ENCODE data around the gene ARHGEF2.
A peak's percentile ranks its signal among the peaks of the same experiment; 100 is the strongest.

ARHGEF2 gene

DNA sequence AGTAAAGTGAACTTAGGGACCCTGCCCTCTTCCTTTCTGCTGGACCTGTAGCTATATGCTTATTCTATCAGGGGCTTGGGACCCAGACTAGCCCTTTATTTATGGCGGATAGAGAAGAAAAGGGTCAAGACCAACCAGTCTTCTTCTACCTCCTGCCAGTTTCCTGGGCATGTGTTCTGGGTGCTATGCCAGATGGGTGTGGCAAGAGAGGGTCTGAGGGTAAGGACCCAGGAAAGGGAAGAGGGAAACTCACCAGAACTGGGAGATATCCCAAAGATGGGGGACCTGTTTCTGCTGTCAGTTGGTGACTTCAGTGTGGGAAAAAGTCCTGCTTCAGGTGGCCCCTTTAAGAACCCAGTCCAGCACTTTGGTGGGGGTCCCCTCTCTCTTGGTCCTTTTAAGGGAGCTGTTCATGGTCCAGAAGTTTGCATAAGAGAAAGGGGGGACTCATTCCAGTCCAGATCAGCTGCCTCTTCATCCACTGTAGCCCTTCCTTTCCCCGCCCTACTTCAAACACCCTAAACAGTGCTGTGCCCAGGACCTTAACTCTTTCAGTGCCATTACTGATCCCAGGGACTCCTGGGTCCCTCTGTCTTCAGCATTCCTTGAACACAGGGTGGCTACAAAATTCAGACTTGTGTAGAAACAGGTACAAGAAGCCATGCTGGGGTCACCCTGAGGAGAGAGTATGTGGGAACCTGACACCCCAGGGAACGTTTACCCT lies 24.0 kb upstream of the ARHGEF2 start:
- DNase-seq (ENCODE audit: low spot score) = no peak
- TF ChIP-seq CTCF (IDR thresholded peaks at IDR 0.05; ENCODE audit: extremely low read depth, missing control alignments) = no peak

- no peak for TF ChIP-seq CTCF (IDR thresholded peaks at IDR 0.05; ENCODE audit: extremely low read depth, missing control alignments)
- no peak for DNase-seq (ENCODE audit: low spot score)
These were observed 23.4 kb upstream of the ARHGEF2 start for GRCh38 chr1:156001662-156002171.

GRCh38 chr1:156001021-156001661 lies 22.8 kb upstream of the ARHGEF2 start:
- no peak for DNase-seq (ENCODE audit: low spot score)
- TF ChIP-seq CTCF (IDR thresholded peaks at IDR 0.05; ENCODE audit: extremely low read depth, missing control alignments) = no peak

GRCh38 chr1:155999964-156000363 lies 21.6 kb upstream of the ARHGEF2 start:
- DNase-seq (ENCODE audit: low spot score) = no peak
- TF ChIP-seq CTCF (IDR thresholded peaks at IDR 0.05; ENCODE audit: extremely low read depth, missing control alignments) = no peak

- DNase-seq (ENCODE audit: low spot score) = no peak
These were observed 17.8 kb upstream of the ARHGEF2 start for GRCh38 chr1:155996166-155996565.

DNA sequence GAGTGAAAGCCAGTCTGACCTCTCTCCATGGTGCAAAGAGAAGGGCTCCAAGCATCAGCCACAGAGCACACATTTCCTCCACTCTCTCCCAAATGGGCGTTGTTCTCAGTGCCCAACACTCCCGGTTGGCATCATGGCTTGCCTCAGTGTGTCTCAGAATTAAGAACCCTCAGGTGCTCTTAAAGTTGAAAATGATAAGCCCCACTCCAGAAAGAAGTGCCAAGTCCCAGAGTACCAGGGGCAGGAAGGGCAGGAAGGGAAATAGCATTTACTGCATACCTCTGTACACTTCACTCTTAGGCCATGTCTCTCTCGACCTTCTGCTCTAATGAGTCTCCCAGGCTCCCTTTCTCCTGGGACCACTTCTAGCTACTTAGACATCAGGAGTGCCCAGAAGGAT lies 15.2 kb upstream of the ARHGEF2 start:
- no peak for DNase-seq (ENCODE audit: low spot score)
- no peak for TF ChIP-seq CTCF (IDR thresholded peaks at IDR 0.05; ENCODE audit: extremely low read depth, missing control alignments)

More at GRCh38 chr1:155996166-155996565, 17.8 kb upstream of the ARHGEF2 start:
- TF ChIP-seq CTCF (IDR thresholded peaks at IDR 0.05; ENCODE audit: extremely low read depth, missing control alignments) = no peak

- DNase-seq (ENCODE audit: low spot score) = peak; percentile 51
These were observed 11.8 kb upstream of the ARHGEF2 start for GRCh38 chr1:155990005-155990739.

More at GRCh38 chr1:155990005-155990739, 11.8 kb upstream of the ARHGEF2 start:
- no peak for TF ChIP-seq CTCF (IDR thresholded peaks at IDR 0.05; ENCODE audit: extremely low read depth, missing control alignments)
